Cerebellar nuclear complex (tissue), 1 donor: ENCODE results near the gene PVRIG.
"Not testable (repeated sequence)": the region's sequence is repeated elsewhere in the genome, so short reads cannot be mapped to it uniquely, and the experiment has no call there.

Experiments used
- DNase-seq, 2 experiments: peaks; one replicate each; lab custom pipeline; 2025; lab: John Stamatoyannopoulos, UW

PVRIG gene

GRCh38 chr7:100219801-100220585 lies at the start of gene PVRIG:
Gene PVRIG, plus strand, starts transcription at chr7:100219949. Its CDS starts 22 bp downstream, at chr7:100219971.
- DNase-seq: not testable (repeated sequence)

- DNase-seq: no peak
Measured at GRCh38 chr7:100170101-100170897, 49.5 kb upstream of the PVRIG start.

- DNase-seq: no peak
Measured at GRCh38 chr7:100171087-100171681, 48.6 kb upstream of the PVRIG start.

GRCh38 chr7:100171840-100172239 lies 47.9 kb upstream of the PVRIG start:
- DNase-seq: no peak

GRCh38 chr7:100173806-100174495 lies 45.8 kb upstream of the PVRIG start:
- no peak for DNase-seq

- no peak for DNase-seq
Measured at GRCh38 chr7:100174582-100174981, 45.2 kb upstream of the PVRIG start.

- no peak for DNase-seq
Measured at GRCh38 chr7:100175296-100175935, 44.3 kb upstream of the PVRIG start.

- no peak for DNase-seq
Measured at GRCh38 chr7:100176096-100177044, 43.4 kb upstream of the PVRIG start.

- DNase-seq: no peak
Measured at GRCh38 chr7:100177045-100178001, 42.4 kb upstream of the PVRIG start, which contains the start of the genes GPC2 and STAG3. Gene GPC2, minus strand, starts transcription at chr7:100177381. Its CDS starts 182 bp downstream, at chr7:100177199. Gene STAG3, plus strand, starts transcription at chr7:100177918. Its CDS starts 2,639 bp downstream, at chr7:100180557.

- DNase-seq: not testable (repeated sequence)
Measured at GRCh38 chr7:100180084-100180483, 39.7 kb upstream of the PVRIG start.

- not testable (repeated sequence) for DNase-seq
Measured at GRCh38 chr7:100182616-100183015, 37.1 kb upstream of the PVRIG start.

GRCh38 chr7:100183090-100183489 lies 36.7 kb upstream of the PVRIG start:
- not testable (repeated sequence) for DNase-seq

GRCh38 chr7:100185726-100186125 lies 34.0 kb upstream of the PVRIG start:
- no peak for DNase-seq

- no peak for DNase-seq
Measured at GRCh38 chr7:100189061-100189460, 30.7 kb upstream of the PVRIG start.

GRCh38 chr7:100190048-100190711 lies 29.6 kb upstream of the PVRIG start:
- DNase-seq: no peak

- DNase-seq: no peak
Measured at GRCh38 chr7:100191775-100192174, 28.0 kb upstream of the PVRIG start.

- DNase-seq: not testable (repeated sequence)
Measured at GRCh38 chr7:100192281-100192862, 27.4 kb upstream of the PVRIG start.

- DNase-seq: no peak
Measured at GRCh38 chr7:100192969-100193368, 26.8 kb upstream of the PVRIG start.
